ENCODE data around the gene PTF1A.

The PTF1A gene

DNA sequence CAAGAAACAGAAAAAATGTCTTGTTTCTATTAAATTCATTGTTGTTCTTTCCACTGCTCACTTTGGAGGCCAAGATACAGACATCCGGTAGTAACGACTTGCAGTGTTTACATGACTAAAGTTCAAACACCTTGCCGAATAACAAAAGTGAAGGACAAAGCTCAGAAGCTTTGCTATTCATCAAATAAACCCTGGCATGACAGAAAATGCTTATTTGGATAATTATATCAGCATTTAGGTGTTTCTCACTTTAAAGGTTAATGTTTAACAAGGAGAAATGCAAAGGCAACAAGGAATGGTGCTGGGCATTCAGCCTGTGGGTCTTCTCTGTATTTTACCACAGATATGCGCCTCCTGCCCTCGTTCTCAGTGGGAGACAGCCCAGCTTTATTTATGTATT is 5.4 kb upstream of the PTF1A start:
- DNase-seq (ENCODE audit: low read depth in 1 of 2, low spot score in 1 of 2) = no peak

DNA sequence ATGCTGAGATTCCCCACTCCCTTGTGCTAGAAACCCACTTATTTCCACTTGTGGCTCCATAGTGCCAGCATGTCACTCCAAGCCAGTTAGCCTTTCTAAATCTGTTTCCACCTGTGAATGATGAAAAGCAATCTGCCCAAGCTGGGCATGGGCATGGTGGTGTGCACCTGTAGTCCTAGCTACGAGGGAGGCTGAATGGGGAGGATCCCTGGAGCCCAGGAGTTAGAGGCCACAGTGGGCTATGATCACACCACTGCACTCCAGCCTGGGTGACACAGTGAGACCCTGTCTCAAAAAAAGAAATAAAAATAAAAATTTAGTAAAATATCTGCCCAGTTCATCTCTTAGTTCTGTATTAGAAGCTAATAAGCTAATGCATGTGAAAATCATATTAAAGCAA is 5.0 kb upstream of the PTF1A start:
- no peak for DNase-seq (ENCODE audit: low read depth in 1 of 2, low spot score in 1 of 2)

DNA sequence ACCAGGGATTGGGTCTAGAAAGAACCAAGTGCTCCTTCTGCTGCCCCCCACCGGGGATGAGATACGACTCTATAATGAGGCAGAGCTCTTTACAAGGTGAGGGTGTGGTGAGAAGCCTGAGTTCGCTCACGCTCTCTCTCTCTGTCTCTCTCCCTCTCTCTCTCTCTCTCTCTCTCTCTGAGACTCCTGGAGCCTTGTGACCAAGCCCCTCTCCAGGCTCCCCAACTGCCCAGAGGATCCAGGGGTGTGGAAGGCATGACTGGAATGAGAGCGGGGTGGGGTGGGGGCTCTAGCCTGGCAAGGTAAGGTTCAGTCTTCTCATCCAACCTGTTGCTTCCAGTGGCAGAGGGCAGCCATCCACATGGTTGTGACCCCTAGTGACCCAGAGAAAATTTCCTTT is 3.1 kb upstream of the PTF1A start:
- DNase-seq (ENCODE audit: low read depth in 1 of 2, low spot score in 1 of 2) = no peak

DNA sequence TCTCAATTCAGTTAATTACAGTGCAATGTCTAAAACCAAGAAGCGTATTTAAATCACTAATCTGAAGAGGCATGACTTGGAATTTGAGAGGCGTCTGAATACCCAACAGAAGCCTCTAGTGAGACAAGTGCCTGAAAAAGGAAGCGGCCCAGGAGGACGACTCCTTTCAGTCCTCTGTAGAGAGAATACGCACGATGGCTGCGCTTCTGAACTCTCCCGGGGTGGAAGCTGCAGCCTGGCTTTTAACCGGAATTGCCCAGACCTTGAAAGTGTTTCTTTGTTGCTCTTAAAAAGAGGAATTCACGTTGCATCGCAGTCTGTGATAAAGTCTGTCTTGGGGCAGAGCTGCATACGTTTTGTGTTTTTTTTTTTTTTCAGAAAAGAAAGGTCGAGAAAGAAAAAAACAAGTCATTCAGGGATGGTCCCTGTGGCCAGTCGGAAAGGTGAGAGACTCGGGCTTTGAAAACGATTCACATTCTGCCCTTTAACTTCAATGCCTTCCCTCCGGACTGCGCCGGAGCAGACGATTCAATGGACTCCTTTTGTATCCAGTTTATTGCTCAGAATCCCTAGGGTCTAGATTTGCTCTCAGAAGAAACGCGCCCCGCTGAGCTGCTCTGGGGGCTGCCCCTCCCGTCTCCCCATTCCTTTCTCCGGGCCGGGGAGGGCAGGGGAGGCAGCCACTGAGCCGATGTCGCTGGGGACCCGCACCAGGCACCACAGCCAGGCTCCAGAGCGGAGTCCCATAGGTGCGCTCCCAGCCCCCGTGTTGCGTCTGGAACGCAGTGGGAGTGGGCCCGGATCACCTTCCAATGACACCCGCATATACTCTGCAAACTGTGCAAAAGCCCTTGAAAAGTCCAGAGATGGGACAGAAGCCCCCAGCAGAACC is 994 bp upstream of the PTF1A start:
- DNase-seq (ENCODE audit: low read depth in 1 of 2, low spot score in 1 of 2) = no peak

DNA sequence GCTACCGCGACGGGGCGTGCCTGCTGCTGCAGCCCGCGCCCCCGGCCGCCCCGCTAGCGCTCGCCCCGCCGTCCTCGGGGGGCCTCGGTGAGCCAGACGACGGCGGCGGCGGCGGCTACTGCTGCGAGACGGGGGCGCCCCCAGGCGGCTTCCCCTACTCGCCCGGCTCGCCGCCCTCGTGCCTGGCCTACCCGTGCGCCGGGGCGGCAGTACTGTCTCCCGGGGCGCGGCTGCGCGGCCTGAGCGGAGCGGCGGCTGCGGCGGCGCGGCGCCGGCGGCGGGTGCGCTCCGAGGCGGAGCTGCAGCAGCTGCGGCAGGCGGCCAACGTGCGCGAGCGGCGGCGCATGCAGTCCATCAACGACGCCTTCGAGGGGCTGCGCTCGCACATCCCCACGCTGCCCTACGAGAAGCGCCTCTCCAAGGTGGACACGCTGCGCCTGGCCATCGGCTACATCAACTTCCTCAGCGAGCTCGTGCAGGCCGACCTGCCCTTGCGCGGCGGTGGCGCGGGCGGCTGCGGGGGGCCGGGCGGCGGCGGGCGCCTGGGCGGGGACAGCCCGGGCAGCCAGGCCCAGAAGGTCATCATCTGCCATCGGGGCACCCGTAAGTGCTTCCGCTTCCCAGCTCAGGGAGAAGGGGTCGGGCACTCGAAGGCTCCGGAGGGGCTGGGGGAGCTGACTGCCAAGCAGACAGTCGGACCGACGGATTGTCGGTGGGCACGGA is 761 bp downstream of the PTF1A start:
- DNase-seq (ENCODE audit: low read depth in 1 of 2, low spot score in 1 of 2) = no peak

DNA sequence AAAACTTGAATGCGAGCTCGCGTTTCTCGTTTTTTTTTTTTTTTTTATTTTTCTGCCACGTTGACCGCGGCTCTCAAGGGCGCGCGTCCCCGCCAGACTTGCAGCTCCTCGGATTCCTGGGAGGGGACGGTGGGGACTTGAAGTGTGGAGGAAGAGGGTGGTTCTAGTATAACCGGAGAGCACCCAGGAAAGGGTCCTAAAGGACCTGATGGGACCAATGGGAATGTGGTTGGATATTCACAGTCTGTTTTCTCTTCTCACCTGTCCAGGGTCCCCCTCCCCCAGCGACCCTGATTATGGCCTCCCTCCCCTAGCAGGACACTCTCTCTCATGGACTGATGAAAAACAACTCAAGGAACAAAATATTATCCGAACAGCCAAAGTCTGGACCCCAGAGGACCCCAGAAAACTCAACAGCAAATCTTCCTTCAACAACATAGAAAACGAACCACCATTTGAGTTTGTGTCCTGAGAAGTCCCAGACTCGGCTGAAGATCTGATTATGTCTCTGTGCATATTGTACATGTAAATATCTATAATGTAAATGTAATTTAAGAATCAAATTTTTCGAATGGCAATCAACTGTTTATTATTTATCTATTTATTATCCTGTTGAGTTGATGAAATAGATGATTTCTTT is 1.4 kb downstream of the PTF1A start:
- DNase-seq (ENCODE audit: low read depth in 1 of 2, low spot score in 1 of 2) = no peak

DNA sequence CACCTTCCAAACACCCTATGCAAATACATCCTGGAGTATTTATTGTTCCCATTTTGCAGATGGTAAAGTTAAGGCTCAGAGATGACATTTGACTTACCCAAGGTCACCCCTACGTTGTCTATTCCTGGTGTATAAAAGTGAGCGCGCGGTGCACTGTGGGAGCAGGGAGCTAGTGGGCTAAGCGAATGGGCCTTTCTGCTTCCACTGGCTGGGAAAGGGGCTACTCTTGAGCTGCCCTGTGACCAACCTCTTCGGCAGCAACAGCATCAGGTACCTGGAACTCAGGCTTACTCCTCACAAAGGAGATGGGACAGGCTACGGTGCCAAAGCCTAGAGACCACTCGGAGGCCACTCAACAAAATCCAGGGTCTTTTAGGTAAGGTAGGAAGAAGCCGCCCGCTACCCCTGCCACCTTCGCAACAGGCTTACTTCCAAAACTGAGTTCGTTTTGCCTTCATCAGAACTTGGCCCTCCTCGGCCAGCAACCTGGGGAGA is 2.4 kb downstream of the PTF1A start:
- no peak for DNase-seq (ENCODE audit: low read depth in 1 of 2, low spot score in 1 of 2)

DNA sequence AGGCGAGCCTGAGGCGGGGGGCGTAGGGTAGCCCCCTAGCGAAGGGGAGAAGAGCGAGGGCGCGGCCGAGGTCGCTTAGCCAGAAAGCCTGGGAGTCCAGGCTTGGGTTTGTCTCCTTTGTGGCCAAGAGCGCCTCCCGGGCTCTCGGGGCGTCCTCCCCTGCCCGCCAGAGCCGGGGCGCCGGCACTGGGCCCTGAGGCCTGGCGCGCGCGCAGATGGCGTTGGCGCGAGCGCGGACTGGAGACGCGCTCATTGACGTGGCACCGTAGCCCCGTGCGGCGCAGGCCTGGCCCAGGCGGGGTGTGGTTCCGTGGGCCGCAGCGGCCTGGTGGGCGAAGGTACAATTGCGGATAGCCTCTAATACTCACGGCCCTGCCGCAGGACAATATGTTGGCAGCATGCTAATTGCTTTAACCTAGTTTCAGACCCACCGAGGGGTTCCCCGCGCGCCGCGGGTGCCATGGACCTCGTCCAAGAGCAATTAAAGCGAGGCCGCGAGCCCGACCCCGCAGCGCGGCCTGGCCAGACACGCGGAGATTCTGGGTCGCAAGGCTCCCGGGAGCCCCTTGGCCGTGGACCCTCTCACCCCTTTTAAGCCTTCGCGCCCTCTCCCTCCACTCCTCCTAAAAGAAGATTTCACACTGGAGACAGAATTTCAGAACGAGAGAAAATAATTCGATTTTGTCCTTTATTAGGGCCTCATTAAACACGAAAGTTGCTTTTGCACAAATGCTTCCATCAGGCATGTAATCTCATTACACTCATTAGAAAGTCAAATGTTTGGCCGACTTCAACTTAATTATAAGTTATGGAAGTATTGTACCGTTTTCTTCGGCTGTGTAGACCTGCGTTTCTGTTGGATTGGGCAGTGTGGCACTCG is 3.1 kb downstream of the PTF1A start:
- no peak for DNase-seq (ENCODE audit: low read depth in 1 of 2, low spot score in 1 of 2)

DNA sequence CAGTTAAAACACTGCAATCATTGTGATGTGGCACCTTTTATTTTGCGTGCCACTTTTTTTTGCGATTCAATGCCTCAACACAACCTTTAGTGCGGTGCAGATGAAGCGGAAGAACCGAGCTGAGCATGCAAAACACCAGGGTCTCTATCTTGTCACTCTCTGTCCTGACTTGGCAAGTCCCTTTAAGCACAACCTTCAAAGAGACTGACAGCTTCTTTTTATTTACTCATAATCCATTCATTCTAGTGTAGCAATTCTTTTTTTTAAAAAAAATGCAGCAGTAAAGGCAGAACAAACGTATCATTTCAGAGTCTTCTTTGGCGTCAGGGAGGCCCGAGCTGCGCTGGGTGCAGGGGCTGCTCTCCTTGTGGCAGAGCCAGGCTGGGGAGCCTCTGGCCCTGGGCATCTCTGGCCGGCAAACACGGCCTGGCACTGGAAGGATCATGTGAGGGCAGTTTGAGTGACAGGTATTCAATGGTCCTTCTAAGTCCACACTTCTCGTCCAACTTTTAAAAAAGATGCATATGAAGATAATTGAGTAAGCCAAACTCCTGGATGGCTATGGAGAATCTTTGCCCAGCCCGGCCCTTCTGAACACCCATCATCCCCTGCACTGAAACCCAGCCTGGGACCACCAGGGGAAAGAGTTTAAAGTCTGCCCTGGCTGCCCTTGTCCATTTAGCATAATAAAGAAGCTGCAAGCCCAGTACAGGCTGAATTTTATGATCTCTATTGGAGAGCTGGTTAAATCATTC is 3.9 kb downstream of the PTF1A start:
- no peak for DNase-seq (ENCODE audit: low read depth in 1 of 2, low spot score in 1 of 2)

DNA sequence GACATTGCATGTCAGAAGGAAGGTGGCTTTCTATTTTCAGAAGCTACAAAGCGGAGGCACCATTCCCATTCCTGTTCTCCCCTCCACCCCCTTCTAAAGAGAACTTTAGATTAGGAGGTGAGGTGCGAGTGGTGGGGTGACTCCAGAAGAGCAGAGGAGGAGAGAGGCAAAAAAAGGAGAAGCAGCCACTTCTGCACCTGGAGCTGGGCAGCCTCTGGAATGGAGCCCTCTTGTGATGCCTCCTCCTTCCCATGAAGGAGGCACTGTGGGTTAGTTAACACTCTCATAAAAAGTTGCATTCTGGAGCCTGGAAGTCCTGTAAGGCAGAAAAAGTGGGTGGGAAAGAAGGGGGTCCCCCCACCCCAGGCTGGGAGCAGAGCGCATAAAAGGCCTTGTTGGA is 4.8 kb downstream of the PTF1A start:
- no peak for DNase-seq (ENCODE audit: low read depth in 1 of 2, low spot score in 1 of 2)

DNA sequence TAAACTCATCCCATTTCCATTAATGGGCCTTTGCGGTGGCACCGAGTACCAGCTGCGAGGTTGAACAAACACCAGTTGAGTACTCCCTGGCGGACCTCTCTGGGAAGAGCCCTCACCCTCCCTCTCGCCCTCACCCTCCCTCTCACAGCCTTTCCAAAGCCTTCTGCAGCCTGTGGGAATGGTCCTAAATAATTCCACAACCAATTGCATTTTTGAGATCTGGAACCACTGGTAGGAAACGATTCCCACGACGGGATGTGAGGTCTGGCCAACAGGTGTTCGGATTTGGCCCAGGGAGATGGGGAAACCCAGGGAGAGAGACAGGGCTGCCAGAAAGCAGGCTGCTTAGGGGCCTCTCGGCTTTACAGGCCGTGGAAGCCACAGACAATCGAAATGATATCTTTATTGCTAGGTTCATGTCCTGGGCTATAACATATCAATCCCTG is 5.3 kb downstream of the PTF1A start:
- no peak for DNase-seq (ENCODE audit: low read depth in 1 of 2, low spot score in 1 of 2)

DNA sequence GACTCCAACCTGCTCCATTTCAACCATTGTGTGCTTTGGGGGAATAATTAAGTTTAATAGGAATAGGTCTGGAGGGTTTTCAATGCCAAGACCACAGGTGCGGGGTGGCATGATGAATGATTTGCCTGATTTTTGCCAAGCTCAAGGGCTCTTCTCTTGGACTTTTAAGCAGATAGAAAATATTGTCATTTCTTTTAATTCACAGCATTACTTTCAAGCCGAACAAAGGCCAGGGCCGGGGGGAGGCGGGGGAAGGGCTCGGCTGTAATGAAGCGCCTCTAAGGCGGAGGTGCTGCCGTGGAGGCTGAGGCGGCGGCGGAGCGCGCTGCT is 6.5 kb downstream of the PTF1A start:
- no peak for DNase-seq (ENCODE audit: low read depth in 1 of 2, low spot score in 1 of 2)

DNA sequence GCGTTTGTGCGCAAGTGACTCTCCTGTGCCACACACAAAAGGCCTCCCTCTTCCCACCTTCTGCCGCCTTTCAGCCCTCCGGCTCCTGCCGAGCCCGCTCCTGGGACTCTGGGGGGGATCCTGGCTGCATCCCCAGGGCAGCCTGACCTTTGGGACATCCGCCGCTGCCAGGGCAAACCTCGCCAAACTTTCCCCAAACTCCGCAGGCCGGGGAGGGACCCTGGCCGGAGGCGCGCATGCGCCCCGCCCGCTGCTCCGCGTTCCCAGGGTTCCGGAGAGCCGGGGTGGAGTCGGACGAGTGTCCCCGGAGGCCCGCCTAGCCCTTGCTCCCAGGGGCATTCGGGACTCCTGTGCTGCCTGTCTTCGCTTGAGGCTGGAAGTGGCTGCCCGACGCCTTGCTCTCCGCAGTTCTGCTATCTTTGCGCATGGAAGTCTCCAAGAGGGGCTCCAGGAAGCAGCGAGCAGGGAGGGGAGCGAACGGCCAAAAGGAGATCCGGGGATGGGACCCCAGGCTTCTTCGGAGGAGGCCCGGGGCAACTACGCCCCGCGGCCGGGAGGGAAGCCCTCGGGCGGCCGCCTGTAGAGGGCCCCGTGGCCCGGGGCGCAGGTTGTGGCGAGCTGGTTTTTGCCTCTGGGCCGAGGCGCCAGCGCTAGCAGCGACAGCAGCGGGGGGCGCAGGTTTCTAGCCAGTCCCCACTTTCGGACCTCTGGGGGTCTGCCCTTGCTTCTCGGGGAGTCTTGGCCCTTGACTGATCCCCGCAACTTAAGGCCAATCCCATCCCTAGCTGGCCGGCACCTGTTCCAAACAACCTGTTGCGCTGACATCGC is 7.0 kb downstream of the PTF1A start:
- no peak for DNase-seq (ENCODE audit: low read depth in 1 of 2, low spot score in 1 of 2)

DNA sequence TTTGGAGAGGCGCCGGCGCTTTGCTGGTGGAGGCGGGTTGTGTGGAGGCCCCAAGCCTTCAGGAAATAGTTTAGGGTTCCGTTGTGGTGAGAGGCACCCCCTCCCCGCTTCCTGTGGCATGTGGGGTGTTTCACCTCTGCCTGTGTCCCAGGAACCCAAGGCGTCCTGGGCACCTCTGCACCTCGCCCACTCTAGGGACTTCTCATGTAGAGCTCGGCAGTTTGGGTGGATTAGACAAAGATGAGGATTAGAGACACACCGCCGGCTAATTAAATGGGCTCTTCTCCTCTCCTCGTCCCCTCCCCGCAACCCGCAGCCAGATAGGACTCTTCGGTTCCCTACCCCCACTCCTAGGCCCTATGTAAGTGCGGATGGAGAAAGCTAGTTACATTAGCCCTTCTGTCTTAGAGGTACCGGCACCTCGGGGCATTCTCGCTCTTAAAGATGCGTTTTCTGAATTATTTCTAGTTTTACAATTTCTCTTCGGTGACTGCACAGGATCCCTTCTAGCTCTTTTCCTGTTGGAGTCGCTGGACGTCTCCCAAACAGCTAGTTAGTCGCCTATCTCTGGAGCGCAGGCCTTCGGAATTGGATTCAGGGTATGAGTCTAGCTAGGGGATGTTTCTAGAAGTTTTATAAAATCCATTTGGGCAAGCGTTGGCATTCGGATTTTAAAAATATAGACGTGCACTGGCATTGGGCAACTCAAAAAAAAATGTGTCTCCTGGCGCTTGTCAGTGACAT is 7.8 kb downstream of the PTF1A start:
- no peak for DNase-seq (ENCODE audit: low read depth in 1 of 2, low spot score in 1 of 2)

DNA sequence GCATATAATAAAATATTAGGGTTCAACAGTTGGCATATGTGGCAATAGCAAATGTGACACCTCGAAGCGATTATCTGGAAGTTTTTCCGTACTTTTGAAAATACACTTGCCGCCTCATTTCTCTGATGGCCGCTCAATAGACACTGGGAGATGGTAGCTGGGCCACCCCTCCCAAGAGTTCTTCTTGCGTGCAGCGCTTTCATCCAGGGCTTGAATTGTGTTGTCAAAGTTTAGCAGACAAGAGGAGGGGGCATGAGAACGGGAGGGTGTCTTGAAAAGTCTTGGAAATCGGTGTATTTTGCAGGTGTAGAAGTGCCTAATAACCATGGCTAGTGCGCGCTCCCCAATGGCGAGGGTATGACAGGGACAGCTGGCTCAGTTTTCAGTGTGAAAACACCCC is 8.5 kb downstream of the PTF1A start:
- DNase-seq (ENCODE audit: low read depth in 1 of 2, low spot score in 1 of 2) = no peak

DNA sequence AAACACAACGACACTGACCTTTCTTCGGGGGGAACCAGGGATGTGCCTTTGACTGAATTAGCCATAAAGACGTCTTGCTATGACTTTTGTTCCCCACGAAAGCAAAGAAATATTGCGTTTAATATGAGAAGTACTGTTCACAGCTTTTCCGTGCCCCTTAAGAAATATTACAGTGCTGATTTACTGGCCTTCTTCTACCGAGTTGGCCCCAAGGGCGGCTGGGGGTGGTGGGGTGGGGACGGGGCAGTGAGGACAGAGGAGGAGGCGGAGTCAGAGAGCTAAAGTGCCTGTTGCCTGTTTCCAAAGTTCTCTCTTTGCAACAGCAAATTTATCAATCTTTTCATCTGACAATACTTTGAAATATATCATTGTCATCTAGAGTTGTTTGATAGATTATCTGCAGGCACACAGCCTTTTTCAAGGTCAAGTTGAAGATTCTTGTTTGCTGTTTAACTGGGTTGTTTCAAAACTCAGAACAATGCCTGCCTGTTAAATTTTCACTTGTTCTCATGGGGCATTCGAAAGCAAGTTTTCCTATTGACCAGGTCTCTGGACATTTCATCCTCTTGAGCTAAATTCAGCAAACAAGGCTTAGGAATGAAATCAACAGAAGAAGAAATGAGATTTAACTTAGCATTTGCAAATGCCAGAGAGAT is 9.0 kb downstream of the PTF1A start:
- DNase-seq (ENCODE audit: low read depth in 1 of 2, low spot score in 1 of 2) = no peak

DNA sequence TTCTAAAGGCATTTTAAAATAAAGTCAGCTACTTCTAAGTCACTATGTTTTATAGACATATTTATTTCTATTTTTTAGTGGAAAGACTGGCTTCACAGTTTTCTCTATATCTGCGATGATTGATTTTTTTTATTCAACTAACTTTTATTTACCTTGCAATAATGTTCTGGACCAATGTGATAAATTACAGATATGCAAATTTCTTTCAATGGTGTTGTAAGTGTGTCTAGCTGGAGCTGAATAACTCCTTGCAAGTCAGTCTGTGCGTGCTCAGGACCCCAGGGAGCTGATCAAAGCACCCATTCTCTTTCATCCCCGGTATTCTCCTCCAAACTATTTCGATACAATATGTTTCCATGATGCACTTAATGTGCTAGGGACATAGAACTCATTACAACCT is 9.7 kb downstream of the PTF1A start:
- no peak for DNase-seq (ENCODE audit: low read depth in 1 of 2, low spot score in 1 of 2)

DNA sequence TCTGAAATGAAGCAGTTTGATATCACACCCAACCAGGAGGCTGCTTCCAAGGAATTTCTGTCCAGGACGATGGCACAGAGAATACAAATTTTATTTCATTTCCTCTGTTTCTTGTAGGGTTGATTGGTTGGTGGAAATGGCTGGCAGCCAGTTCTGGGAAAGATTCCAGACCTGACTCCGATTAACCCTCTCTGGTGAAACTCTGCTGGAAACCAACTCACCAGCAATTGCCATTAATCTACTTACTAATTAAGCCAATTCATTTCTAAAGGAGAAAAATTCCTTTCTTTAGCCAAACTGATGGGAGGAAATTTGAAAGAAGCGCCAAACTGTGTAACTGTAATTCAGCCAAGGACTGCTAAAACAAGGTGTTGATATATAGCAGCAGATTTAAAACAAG is 10.7 kb downstream of the PTF1A start:
- DNase-seq (ENCODE audit: low read depth in 1 of 2, low spot score in 1 of 2) = no peak

Data from stimulated activated CD4-positive, alpha-beta T cell treated with anti-CD3 and anti-CD28 coated beads, Interleukin-15, amount 100 ng/mL, for 1 hour (primary cell).